BLaER1 (cell line): ENCODE measurements around the gene KCNK4.

Experiments
- H3K27ac ChIP-seq: shearing (Covaris generic); formaldehyde crosslinking; 2 replicates; pipeline ENCODE4 v1.8.1; 2022
- H3K27me3 ChIP-seq: shearing (Covaris generic); formaldehyde crosslinking; 2 replicates; pipeline ENCODE4 v1.8.1; 2022
- H3K36me3 ChIP-seq: shearing (Covaris generic); formaldehyde crosslinking; 2 replicates; pipeline ENCODE4 v1.8.1; 2022
- H3K4me1 ChIP-seq: shearing (Covaris generic); formaldehyde crosslinking; 2 replicates; pipeline ENCODE4 v1.8.1; 2022
- H3K4me2 ChIP-seq: shearing (Covaris generic); formaldehyde crosslinking; 2 replicates; pipeline ENCODE4 v1.8.1; 2022
- H3K4me3 ChIP-seq: shearing (Covaris generic); formaldehyde crosslinking; 2 replicates; pipeline ENCODE4 v1.8.1; 2022
- H3K9ac ChIP-seq: shearing (Covaris generic); formaldehyde crosslinking; 2 replicates; pipeline ENCODE4 v1.8.1; 2022
- H3K9me3 ChIP-seq: shearing (Covaris generic); formaldehyde crosslinking; 2 replicates; pipeline ENCODE4 v1.8.1; 2022
- H4K20me1 ChIP-seq: shearing (Covaris generic); formaldehyde crosslinking; 2 replicates; pipeline ENCODE4 v1.8.1; 2022
- Cebpa-rat ChIP-seq: shearing (Covaris generic); IDR thresholded peaks from 2 replicates; pipeline ENCODE4 v1.8.1; 2022

Gene KCNK4

DNA sequence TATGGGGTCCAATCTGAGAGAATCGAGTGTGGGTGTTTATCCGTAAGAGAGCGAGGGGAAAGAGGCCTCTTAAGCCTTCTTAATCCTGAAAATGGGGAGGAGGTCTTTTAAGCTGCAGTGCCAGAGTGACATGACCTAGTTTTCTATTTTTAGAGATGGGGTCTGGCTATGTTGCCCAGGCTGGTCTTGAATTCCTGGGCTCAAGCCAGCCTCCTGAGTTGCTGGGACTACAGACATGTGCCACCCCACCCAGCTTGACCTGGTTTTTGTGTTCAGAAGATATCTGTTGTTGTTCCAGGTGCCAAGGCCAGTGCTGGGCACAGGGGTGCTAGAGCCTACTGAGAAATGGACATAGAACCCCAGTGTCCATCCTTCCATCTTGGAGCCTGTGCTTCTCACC is 8.0 kb upstream of the KCNK4 start:
- Histone ChIP-seq H3K4me1 (peaks cover 28% of the 10 kb centered on the region), H4K20me1 (no peaks in the 10 kb centered on the region), H3K9me3 (no peaks in the 10 kb centered on the region), H3K27ac (no peak overlapping the region), H3K27me3 (no peaks in the 10 kb centered on the region), H3K4me2 (peak overlapping the region; percentile 100), H3K36me3 (peaks cover 34% of the 10 kb centered on the region), H3K4me3 (0 out of 2 replicates have a peak overlapping the region, but pooled peaks have one; percentile 85), H3K9ac (peak overlapping the region; percentile 81; the same call in 1 of the 2 replicates)
- no peak for TF ChIP-seq Cebpa-rat

DNA sequence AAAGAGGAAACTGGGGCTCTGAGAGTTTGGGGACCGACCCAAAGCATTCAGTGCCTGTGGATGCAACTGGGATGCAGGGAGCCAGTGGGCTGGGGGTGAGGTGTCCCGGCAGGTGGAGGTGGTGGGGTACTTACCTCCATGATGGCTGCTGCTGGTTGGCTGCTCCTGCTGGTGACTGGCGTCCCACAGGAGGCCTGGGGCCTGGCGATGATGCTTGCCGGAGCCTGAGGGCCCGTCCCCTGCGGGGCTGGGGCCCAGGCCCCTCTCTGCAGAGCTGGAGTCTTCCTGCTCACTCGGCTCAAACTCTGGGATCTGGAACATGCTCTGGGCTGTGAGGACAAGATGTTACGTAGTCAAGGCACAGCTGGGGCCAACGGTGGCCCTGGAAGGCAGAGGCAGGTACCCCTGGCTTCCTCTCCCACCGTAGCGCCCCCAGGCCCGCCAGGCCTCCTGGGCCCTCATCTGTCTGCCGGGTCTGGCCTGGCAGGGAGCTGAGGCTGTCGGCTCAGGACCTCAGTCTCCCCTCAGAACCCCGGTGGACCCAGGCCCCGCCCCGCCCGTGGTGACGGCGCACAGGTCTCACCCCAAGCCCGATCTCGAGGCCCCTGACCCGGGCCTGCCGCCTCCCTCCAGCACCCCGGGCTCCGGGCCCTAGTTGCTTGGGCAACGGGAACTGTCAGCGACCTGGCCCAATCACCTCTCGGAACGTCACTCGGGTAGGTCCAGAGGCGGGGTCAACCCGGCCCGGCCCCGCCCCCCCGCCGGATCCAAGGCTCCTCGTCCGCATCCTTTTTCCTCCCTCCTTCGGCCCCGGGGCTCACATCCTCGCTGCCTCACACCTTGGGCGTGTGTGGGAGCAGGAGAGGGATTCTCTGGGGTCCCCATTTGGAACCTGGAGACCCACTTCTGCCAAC is 6.8 kb upstream of the KCNK4 start, which contains the start of gene BAD:
TSS of gene BAD (minus strand) at position 618 of the 914 bp plus-strand sequence. CDS start at position 321, 297 bp downstream.
- Histone ChIP-seq H3K9me3 (no peaks in the 10 kb centered on the region), H3K9ac (peak within 1 kb of the TSS; percentile 81)

DNA sequence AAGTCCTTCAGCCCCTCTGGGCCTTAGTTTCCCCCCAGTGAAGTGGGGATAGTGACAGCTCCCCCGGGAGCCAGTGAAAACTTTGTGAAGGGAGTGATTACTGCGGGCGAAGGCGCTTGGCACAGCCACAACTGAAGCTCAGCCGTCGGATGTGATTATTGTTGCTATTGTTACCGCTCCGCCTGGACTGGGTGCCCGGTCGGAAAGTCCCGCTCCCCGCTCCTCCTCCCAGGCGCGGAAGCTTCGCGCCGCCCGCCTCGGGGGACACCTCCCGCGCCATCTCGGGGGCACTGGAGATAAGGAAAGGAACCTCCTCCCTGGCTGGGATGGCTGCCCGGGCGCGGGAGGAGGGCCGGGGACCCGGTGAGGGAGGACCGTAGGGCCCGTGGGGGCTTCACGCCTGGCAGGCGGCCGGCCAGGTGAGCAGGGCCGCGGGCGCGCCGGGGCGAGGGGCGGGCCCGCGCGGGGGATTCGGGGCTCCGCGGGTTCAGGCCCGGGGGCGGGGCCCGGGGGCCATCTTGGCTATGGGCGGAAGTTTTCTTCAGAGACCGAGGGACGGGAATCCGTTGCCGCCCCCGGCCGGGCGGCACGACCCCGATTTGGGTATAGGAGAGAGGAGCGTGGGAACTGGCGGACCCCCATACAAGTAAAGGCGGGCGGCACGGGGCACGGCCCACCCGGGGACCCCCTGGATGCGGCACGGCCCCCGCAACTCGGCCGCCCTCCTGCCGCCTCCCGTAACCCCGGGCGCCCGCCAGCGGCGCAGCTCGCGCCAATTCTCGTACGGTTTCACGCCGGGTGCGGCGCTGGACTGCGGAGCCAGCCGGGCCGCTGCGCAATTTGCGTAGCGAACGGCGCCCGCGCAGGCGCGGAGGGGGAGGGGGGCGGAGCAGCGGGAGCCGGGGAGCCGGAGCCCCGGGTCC is 5.9 kb upstream of the KCNK4 start, which contains the start of gene GPR137:
TSS of gene GPR137 (plus strand) at position 887 of the 923 bp plus-strand sequence. CDS start 677 bp downstream, outside the sequence.
- Histone ChIP-seq H4K20me1 (peaks cover 3% of the 10 kb centered on the region), H3K9ac (peak within 1 kb of the TSS; percentile 81)

More for the DNA sequence above, 6.8 kb upstream of the KCNK4 start, which contains the start of gene BAD:
- Histone ChIP-seq H3K4me1 (peaks cover 28% of the 10 kb centered on the region), H4K20me1 (no peaks in the 10 kb centered on the region; the same call in 1 of the 2 replicates), H3K27ac (peak within 1 kb of the TSS; percentile 84), H3K4me3 (peak within 1 kb of the TSS; percentile 85), H3K4me2 (peak within 1 kb of the TSS; percentile 100), H3K27me3 (peaks cover 2% of the 10 kb centered on the region), H3K36me3 (peaks cover 26% of the 10 kb centered on the region)
- TF ChIP-seq Cebpa-rat, result no peak

DNA sequence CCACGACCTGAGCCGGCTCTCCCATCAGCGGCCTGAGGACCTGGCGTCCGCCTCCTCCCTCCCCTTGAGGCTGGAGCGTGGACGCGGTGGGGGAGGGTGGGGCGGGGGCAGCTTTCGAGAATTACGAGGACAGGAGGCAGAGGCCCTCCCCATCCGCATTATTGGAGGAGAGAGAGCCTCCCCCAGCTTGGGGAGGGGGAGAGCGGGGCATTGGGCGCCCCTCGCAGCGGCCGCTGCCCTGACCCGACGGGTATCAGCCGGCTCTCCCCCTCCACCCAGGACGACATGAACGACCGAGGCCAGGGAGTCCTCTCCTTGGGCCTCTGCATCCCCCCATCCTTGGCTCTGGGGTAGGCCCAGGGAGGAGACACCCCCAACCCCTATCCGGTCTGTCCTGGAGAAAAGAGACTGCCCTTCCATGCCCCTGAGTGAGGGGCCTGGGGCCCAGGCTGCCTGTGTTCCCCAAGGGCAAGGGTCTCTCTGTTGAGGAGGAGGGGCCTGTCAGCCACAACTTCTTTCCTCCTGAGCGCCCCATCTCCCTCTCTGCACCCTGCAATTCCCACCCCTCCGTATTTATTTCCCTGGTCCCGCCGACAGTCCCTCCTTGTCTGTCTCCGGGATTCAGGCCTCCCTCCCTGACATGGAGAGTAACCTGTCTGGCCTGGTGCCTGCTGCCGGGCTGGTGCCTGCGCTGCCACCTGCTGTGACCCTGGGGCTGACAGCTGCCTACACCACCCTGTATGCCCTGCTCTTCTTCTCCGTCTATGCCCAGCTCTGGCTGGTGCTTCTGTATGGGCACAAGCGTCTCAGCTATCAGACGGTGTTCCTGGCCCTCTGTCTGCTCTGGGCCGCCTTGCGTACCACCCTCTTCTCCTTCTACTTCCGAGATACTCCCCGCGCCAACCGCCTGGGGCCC is 5.0 kb upstream of the KCNK4 start:
- H3K4me3 ChIP-seq, result peak overlapping the region; percentile 85
- peak overlapping the region; percentile 100 for H3K4me2 ChIP-seq
- TF ChIP-seq Cebpa-rat, result no peak
- H4K20me1 ChIP-seq, result peaks cover 11% of the 10 kb centered on the region
- no peaks in the 10 kb centered on the region for H3K9me3 ChIP-seq
- H3K27ac ChIP-seq, result peak overlapping the region; percentile 55; the same call in 1 of the 2 replicates
- H3K36me3 ChIP-seq, result peaks cover 20% of the 10 kb centered on the region
- peak overlapping the region; percentile 81 for H3K9ac ChIP-seq
- H3K27me3 ChIP-seq, result peaks cover 21% of the 10 kb centered on the region
- peaks cover 28% of the 10 kb centered on the region for H3K4me1 ChIP-seq

More for the DNA sequence above, 5.9 kb upstream of the KCNK4 start, which contains the start of gene GPR137:
- H3K4me2 ChIP-seq, result peak within 1 kb of the TSS; percentile 100
- peak within 1 kb of the TSS; percentile 85 for H3K4me3 ChIP-seq
- no peak for TF ChIP-seq Cebpa-rat
- peaks cover 12% of the 10 kb centered on the region for H3K27me3 ChIP-seq
- peak within 1 kb of the TSS; percentile 84 for H3K27ac ChIP-seq
- no peaks in the 10 kb centered on the region for H3K9me3 ChIP-seq
- peaks cover 25% of the 10 kb centered on the region for H3K36me3 ChIP-seq
- peaks cover 28% of the 10 kb centered on the region for H3K4me1 ChIP-seq

DNA sequence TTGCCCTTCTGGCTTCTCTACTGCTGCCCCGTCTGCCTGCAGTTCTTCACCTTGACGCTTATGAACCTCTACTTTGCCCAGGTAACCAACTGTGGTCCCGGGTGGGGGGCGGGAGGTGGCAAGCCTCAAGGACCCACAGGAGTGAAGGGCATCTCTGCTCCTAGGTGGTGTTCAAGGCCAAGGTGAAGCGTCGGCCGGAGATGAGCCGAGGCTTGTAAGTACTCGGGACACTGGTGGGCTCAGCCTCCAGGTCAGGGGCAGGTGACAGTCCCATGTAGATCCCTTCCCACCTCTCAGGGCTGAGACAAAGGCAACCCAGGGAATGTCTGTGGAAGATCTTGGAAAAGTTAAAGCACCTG is 4.3 kb upstream of the KCNK4 start:
- Histone ChIP-seq H3K4me3 (no peak overlapping the region; the same call in 1 of the 2 replicates), H3K27ac (no peak overlapping the region), H3K9me3 (no peaks in the 10 kb centered on the region), H3K36me3 (peaks cover 13% of the 10 kb centered on the region; the same call in 1 of the 2 replicates), H3K4me1 (peaks cover 35% of the 10 kb centered on the region), H4K20me1 (peaks cover 18% of the 10 kb centered on the region), H3K4me2 (peak overlapping the region; percentile 100), H3K27me3 (peaks cover 27% of the 10 kb centered on the region), H3K9ac (no peak overlapping the region)
- TF ChIP-seq Cebpa-rat, result no peak

DNA sequence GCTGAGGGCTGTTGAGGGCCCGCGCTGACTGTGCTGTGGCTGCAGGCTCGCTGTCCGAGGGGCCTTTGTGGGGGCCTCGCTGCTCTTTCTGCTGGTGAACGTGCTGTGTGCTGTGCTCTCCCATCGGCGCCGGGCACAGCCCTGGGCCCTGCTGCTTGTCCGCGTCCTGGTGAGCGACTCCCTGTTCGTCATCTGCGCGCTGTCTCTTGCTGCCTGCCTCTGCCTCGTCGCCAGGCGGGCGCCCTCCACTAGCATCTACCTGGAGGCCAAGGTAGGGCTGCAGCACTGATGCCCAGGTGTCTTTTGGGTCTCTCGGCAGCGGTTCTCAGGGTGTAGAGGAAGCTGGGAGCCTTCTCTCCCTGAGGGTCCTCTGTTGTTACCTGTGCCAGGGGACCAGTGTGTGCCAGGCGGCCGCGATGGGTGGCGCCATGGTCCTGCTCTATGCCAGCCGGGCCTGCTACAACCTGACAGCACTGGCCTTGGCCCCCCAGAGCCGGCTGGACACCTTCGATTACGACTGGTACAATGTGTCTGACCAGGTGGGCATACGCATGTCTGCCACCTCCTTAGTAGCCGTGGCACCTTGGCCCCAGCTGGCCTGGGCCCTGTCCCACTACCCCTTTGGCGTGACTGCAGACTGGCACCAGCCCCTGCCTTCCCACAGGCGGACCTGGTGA is 3.3 kb upstream of the KCNK4 start:
- H3K4me1 ChIP-seq, result peaks cover 43% of the 10 kb centered on the region
- no peak overlapping the region for H3K9ac ChIP-seq
- peaks cover 6% of the 10 kb centered on the region; the same call in 1 of the 2 replicates for H3K36me3 ChIP-seq
- H3K9me3 ChIP-seq, result no peaks in the 10 kb centered on the region
- H4K20me1 ChIP-seq, result peaks cover 28% of the 10 kb centered on the region
- no peak for TF ChIP-seq Cebpa-rat
- H3K27ac ChIP-seq, result no peak overlapping the region
- H3K4me3 ChIP-seq, result no peak overlapping the region
- H3K27me3 ChIP-seq, result peaks cover 37% of the 10 kb centered on the region
- H3K4me2 ChIP-seq, result no peak overlapping the region

DNA sequence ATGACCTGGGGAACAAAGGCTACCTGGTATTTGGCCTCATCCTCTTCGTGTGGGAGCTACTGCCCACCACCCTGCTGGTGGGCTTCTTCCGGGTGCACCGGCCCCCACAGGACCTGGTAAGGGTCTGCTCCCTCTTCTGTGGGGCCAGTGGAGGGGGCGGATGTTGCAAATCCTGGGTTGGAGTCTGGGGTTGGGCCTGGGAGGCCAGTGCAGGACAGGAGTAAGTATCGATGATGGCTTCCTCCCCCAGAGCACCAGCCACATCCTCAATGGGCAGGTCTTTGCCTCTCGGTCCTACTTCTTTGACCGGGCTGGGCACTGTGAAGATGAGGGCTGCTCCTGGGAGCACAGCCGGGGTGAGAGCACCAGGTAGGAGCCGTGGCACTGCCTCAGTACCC is 2.8 kb upstream of the KCNK4 start:
- H3K27ac ChIP-seq, result no peak overlapping the region
- H3K36me3 ChIP-seq, result peaks cover 6% of the 10 kb centered on the region; the same call in 1 of the 2 replicates
- no peak overlapping the region for H3K9ac ChIP-seq
- H3K4me2 ChIP-seq, result no peak overlapping the region
- no peaks in the 10 kb centered on the region for H3K9me3 ChIP-seq
- no peak overlapping the region for H3K4me3 ChIP-seq
- no peak for TF ChIP-seq Cebpa-rat
- peaks cover 38% of the 10 kb centered on the region for H3K4me1 ChIP-seq
- H3K27me3 ChIP-seq, result peaks cover 43% of the 10 kb centered on the region
- H4K20me1 ChIP-seq, result peaks cover 33% of the 10 kb centered on the region

DNA sequence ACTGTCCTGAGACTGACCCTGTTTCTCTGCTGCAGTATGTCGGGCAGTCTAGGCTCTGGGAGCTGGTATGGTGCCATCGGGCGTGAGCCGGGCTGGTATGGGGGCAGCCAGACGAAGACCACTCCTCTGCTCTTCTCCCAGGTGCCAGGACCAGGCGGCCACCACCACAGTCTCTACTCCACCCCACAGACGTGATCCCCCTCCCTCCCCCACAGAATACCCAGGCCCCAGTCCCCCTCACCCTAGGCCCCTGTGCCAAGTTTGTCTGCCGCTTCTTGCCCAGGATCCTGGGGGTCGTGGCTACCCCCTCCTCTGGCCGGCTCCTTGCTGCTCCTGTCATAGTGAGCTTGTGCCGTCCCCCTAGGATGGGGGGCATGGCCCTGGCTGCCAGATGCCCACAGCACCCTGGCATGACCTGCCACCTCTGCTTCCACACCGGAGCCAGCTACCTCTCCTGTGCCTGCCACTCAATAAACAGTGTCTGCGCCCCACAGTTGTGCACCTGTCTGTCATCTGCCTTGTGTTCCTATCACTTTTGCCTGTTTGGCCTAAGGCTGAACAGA is 2.0 kb upstream of the KCNK4 start:
- H3K9me3 ChIP-seq, result no peaks in the 10 kb centered on the region
- H3K4me1 ChIP-seq, result peaks cover 30% of the 10 kb centered on the region
- peaks cover 36% of the 10 kb centered on the region for H4K20me1 ChIP-seq
- no peak overlapping the region for H3K4me2 ChIP-seq
- H3K27me3 ChIP-seq, result peaks cover 50% of the 10 kb centered on the region
- no peak overlapping the region for H3K9ac ChIP-seq
- no peak for TF ChIP-seq Cebpa-rat
- H3K4me3 ChIP-seq, result no peak overlapping the region
- H3K36me3 ChIP-seq, result peaks cover 6% of the 10 kb centered on the region; the same call in 1 of the 2 replicates
- H3K27ac ChIP-seq, result no peak overlapping the region
